GM21360 (cell line): ENCODE measurements around the gene PAF1.
"Not testable (repeated sequence)": the region's sequence is repeated elsewhere in the genome, so short reads cannot be mapped to it uniquely, and the experiment has no call there.

Experiments used
- ATAC-seq: cut with Tn5 transposase; IDR thresholded peaks from one replicate; pipeline ENCODE4 v1.9.1; 2021; ENCODE audit warnings: mild to moderate bottlenecking, moderate library complexity; ENCODE audit not compliant: unreplicated experiment

PAF1 gene

DNA sequence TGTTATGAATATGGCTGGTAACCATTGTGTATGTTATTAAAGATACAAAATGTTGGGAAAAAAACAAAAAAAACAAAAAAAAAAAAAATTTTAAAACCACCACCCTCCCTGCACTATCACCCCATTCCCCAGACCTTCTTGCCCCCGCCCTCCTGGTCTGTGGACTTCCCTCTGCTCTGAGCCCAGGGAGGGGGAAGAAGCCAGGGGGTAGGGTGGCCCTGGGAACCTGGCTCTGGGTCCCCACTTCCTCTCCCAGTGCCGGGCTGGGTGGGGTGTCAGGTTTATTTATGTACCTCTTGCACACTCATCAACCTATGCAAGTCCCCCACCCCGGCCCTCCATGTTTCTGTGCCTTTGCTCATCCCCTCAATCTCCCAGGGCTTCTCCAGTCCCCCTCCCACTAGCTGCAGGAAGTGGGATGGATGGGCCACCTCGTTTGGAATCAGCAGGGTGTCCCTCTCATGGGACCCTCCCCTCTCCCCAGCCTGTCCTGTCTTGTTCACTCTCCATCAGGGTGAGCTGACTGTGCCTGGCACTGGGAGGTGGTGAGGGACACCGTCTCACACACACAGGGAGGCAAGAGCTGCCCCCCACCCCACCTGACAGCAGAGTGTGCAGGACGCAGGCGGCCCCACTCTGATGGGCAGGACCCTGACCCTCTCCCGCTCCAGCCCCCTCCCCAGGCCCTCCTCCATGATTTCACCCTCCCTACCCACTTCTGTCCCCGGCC lies 5.9 kb downstream of the PAF1 start:
- ATAC-seq, result no peak

DNA sequence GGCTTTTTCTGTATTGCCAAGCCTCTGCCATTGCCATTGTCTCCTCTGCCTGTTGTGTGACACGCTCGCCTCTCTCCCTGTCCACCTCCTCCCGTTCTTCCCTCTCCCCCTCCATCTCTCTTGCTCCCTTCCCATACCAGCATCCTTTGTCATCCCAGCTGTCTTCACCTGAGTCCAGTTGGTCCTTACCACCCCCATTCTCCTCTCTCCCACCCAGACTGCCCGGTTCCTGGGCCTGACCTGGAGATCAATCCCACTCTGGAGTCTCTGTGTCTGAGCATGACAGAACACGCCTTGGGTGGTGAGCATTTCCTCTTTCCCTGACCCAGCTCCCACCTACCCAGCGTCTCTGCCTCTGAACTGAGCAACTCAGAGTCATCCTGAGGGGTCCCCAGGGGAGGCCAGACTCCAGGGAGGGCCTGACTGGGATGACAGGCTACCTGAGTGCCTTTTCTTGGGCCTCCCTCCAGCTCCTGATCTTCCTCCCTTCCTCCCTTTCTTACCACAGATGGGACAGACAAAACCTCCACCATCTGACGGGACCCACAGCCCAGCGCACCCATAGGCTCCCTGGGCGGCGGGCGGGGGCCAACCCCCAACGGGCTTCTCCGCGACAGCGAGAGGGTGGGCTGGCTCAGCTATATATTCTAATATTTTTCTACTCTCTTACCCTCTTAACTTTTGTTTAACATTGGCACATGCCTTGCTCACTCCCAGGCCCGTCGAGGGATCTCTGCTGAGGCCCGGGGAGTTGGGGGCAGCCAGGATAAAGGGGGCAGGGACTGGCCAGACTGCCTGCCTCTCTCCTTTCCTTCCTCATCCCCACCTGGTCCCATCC lies 7.7 kb downstream of the PAF1 start:
- ATAC-seq, result no peak

GRCh38 chr19:39381910-39382611 lies 8.8 kb downstream of the PAF1 start:
- no peak for ATAC-seq

DNA sequence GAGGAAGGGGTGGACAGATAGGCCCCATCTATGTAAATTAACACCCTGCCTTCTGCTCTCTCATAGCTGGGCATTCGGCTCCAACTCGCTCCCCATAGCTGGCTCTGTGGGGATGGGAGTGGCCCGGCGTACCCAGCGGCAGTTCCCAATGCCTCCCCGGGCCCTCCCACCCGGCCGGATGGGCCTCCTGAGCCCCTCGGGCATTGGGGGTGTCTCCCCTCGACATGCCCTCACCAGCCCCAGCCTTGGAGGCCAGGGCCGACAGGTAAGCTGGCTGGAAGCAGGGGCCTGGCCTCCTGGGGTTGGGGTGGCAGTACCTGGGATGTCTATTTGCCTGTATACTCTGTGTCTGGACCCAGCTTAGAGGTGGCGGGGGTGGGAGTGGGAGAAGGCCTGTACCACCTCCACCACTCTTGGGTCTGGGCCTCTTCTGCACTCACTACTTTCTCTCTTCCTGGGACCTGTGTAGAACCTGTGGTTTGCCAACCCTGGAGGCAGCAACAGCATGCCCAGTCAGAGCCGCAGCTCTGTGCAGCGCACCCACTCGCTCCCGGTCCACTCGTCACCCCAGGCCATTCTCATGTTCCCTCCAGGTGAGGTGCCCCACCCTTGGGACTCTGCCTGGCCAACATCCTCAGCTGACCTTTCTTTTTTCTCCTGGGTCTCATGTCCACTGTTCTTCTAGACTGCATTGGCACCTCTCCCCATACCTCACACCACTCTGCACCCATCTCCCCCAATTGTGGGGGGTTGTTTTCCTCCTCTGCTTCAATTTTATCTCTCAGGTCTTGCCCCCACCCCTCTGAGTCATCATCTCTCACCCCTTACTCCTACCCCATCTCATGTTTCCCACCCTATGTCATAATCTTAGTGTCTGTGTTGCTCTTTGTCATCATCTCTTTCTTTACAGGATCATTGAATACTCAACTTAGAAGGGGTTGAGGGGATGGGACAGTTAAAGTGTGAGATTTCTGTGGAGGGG lies 10.1 kb downstream of the PAF1 start:
- no peak for ATAC-seq

GRCh38 chr19:39379865-39380396 lies 11.0 kb downstream of the PAF1 start:
- ATAC-seq, result no peak

- not testable (repeated sequence) for ATAC-seq
These were observed 11.5 kb downstream of the PAF1 start for GRCh38 chr19:39379366-39379765.

GRCh38 chr19:39377373-39378362 lies 13.2 kb downstream of the PAF1 start:
- no peak for ATAC-seq

DNA sequence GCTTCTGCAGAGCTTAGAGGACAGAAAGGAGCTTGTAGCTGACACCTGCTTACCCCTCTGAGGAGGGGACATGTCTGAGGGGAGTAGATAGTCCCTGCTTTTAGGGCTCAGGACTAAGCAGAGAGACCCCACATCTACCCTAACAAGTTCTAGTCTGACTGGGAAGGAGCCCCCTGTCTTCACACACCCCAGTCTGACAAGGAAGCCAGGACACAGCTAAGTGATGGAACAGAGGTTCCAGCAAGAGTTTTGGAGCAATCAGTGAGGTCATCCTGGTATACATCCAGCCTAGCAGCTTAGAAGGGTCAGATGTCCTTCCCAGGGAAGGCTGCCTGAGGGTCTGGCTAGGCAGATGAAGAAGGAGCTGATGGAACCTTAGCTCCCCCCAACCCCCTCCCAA lies 15.0 kb downstream of the PAF1 start:
- no peak for ATAC-seq

GRCh38 chr19:39372941-39373340 lies 18.0 kb downstream of the PAF1 start:
- ATAC-seq, result no peak

DNA sequence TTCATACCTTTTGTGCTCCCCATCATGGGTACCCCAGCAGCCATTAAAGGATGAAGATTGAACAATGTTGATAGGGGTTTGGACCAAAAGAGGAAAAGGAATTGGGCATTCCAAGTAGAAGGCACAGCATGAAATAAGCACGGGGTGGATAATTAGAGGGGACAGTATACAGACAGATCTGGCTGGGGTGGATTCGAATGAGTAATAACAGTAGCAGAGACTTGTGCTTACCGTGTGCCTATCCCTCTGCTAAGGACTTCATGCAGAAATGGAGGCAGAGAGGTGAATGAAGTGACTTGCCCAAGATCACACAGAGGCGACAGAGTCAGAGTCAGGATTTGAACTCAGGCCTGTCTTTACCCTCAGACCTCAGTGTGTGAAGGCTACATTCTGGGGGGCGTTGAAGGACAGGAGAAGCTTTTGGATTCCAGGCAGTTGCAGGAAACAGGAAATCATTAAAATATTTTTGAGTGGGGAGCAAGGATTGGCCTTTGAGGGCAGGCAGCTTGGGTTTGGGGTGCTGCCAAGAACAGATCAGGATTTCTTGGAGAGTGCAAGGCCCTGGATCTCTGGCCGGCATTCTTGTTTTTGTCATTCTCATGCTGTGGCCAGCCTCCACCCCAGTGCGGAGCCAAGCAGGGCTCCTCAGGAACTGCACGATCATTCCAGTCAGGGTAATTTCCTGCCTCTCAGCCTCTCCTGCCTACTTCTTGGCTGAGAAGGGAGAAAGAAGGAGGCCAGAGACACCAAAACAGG lies 18.7 kb downstream of the PAF1 start:
- ATAC-seq, result no peak

DNA sequence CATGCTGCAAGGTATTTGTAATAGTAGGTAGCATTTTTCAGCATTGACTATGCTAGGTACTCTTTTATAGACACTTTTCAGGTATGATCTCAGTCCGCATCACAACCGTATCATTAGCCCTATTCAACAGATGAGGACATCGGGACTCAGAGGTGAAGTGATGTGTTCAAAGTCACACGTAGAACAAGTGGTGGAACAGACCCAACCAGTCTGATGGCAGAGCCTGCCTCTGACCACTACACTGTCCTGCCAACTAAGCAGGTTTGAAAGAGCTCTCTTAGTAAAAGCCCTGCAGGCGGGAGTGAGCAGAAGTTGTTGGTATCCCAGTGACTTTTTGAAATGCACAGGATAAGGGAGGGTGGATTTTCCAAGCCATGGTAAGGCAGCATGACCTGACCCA lies 20.2 kb downstream of the PAF1 start:
- ATAC-seq, result no peak

- ATAC-seq, result no peak
These were observed 21.7 kb downstream of the PAF1 start for GRCh38 chr19:39369200-39369599.

- ATAC-seq, result no peak
These were observed 25.4 kb downstream of the PAF1 start for GRCh38 chr19:39365531-39365930.

DNA sequence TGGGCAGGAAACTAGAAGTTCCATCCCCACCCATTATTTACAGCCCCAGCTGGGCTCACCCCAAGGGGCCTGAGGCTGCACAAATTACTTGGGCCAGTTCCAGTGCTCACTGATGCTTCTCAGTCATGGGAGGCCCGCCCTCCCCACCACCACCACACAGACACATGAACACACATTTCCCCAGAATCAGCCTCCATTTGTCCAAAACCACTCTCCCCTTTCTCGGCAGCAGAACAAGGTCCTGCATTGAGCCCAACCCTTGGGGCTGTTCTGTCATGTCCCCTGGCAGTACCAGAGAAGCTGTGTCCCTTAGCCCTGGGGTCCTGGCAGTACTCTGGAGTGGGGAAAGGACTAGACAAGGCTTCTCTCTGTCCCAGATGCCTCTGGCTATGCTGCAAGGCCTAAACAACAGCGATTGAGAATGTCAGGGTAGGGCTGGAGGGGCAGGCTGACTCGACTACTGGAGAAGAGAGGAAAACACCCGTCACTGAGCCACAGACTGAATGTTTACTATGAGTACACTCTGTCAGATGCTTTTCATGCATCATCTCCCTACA lies 26.9 kb downstream of the PAF1 start:
- ATAC-seq, result no peak

DNA sequence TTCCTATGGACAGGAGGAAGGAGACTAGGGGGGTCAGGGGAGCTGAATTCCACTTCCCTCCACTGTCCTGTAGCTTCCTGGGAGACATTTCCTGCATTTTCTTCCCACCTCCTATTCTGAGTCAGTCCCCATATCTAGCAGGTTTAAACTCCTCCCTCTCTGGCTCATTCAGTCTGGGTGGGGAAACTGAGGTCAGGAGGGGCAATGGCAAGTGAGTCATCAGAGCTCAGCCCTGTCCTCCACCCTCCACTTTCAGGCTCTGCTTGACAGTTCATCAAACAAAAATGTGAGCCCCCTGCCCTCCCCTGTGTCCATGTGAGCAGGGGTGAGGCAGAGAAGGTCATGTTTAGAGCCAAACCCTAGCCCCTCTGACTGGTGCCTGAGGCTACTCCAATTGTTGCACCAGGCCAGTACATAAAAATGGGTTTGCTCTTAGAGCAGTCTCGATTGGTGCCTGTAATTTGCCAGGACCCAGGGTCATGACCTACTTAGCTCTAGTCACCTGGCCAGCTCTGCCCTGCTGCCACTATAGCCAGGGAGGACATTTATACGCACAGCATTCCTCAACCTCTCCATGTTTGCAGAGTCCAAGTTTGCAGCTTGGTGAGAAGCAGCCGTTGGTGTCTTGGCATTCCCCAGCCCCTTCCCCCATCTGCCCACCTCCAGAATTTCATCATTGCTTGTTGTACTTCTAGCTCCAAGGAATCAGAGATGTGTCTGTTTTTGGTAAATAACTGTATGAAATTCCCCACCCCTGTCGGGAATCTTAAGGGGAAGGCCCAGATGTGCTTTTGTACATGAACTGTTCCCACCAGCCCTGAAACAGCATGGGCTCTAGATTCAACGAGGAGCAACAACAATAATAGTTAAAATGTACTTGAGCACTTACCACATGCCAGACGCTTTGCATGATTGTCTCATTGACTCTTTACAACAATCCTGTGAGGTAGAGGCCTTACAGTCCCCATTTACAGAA lies 27.9 kb downstream of the PAF1 start:
- ATAC-seq, result no peak

- ATAC-seq, result no peak
These were observed 30.3 kb downstream of the PAF1 start for GRCh38 chr19:39360599-39360998.

DNA sequence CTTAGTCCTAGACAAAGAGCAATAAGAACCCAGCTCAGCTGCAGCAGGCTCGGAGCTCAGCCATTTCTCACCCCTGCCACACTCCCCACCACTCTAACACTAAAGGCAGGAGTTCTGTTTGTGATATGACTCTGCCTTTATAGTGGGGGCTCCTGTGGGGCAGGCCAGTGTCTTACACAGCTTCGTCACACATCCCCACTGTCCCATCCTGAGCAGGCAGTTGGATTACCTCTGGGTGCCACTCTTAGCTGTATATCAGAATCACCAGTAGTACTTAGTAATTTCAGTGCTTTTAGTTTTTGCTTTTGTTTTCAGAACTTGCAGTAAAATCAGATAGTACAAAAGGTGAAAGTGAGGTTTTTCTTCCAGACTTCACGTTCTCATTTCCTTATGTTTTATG lies 31.9 kb downstream of the PAF1 start:
- ATAC-seq, result no peak
